GM21515 (cell line): ENCODE results near the gene C16orf74.

Source experiments
- ATAC-seq: cut with Tn5 transposase; IDR thresholded peaks from one replicate; pipeline ENCODE4 v1.9.1; 2021; ENCODE audit not compliant: unreplicated experiment

The C16orf74 gene

GRCh38 chr16:85751698-85752501, 1.0 kb upstream of the C16orf74 start:
- no peak for ATAC-seq

- ATAC-seq: no peak
Measured at GRCh38 chr16:85750146-85750826, 610 bp downstream of the C16orf74 start.

DNA sequence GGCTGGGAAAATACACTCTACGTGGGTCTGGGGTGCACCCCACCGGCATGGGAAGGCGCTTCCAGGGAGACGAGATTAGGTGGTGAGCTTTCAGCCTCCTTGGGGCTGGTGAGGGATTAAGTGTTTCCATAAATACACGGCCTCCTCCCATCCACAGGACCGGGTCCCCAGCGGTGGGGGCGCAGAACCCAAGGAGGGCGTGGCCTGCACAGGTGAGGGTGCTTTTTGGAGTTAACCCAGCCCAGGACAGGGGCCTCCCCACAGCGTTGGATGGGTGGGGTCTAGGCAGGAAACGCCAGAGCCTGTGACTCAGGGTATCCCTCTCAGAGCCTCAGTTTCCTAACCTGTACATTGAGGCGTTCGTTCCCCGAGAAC, 1.1 kb downstream of the C16orf74 start:
- no peak for ATAC-seq

DNA sequence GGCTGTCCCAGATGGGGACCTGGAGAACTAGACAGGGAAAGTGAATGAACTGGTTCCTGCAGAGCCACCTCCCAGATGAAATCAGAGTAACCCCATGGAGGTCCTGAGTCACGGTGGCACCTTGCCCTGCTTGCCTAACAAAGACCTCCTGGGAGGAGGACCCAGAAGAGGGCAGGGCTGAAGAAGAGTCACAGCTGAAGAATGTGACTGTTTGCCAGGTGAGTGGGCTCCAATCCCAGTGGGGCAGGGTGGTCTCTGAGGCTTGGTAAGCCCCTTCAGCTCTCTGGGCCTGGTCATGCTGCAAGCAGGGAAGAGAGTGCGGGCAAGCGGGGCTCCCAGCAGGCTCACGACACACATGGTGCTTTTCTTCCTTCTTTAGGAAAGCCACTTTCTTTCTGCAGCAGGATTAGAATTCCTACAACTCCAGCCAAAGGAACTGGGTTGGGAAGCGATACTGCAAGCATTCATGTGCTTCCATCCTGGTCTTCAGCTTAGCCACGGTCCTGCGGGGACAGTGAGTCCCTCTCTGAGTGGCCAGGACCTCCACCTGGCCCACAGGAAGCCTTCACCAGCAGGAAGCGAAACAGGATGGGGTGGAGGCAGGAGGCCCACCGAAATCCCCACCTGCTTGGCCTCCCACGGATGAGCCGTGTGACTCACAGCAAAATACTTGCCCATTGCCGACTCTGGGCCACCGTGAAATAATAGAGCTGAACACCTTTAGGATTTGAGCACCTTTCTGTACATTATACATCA, 4.3 kb downstream of the C16orf74 start:
- no peak for ATAC-seq

- ATAC-seq: no peak
Measured at GRCh38 chr16:85738923-85739715, 11.8 kb downstream of the C16orf74 start.

DNA sequence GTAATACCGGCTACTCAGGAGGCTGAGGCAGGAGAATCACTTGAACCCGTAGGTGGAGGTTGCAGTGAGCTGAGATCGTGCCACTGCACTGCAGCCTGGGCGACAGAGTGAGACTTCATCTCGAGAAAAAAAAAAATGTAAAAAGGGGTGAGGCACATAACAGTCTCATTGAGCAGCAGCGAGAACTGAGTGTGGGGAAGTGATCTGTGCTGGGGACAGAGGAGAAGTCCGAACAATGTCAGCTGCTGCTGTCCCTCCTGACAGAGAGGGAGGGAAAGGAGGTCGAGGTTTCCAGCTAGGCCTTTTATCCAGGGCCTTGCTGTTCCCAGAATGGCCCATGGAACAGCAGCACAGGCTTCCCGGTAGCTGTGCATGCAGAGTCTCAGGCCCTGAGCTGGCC, 14.0 kb downstream of the C16orf74 start:
- ATAC-seq: no peak

- ATAC-seq: no peak
Measured at GRCh38 chr16:85735946-85736345, 14.9 kb downstream of the C16orf74 start.

DNA sequence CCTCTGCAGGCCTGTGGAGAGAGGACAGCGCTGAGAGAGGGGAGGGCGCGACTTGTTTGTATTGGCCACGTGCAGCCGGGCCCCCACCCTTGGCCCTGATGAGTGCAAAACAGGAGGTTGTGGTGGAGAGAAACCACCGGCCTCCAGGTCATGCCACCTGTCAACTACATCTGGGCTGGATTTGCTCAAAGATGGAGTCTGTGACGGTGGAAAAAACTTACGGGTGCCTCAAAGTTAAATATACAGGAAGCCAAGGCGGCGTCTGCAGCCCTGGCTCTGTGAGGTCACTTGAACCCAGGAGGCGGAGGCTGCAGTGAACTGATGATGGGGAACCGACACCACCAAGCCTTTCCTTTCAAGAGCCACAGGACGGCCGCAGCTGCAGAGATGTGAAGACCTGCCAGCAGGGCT, 15.7 kb downstream of the C16orf74 start:
- ATAC-seq: peak; percentile 75

DNA sequence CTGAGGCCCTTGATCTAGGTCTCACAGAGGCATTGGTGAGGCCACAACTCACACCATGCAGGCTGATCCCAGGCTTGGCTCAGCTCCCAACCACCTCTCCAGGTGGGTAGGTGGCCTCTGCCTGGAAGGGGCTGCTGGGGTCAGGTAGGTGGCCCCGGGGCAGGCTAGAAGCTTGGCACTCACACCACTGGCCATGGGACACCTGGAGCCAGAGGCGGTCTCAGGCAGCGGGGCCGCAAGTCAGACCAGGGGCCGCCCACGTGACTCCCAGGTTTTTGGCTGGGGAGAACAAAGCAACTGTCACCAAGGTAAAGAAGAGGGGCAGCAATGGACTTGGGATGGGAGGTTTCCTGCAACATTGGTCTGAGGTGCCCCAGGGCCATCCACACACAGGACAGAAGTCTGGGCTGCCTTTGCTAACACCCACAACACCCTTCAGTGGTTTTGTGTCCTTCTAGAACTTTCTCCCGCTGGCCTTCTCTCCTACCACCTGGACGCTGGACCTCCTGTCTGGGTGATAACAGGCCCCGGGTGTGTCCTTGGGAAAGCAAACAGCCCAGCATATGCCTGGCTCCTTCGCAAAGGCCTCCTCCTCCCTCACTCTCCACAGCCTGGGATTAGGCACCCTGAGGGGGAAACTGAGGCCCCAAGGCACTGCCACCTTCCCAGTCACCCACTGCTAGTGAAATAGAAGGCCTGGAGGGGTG, 16.4 kb downstream of the C16orf74 start:
- ATAC-seq: no peak

- no peak for ATAC-seq
Measured at GRCh38 chr16:85733839-85734170, 17.1 kb downstream of the C16orf74 start.

- no peak for ATAC-seq
Measured at GRCh38 chr16:85733155-85733838, 17.6 kb downstream of the C16orf74 start.

DNA sequence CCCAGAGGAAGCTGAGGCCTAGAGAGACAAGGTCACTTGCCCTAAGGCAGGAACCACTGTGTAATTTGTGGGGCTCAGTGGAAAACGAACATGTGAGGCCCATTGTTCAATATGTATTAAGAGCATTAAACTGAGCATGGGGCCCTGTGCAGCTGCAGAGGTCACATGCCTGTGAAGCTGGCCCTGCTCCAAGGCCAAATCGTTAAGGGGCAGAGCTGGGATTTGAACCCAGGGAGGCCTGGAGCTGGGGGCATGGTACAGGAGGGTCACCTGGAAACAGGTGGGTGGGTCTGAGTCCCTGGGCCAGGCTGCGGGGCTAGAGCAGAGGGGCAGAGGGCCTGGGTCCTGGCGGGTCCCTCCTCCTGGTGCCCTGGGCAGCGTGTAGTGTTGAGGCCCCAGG, 19.7 kb downstream of the C16orf74 start:
- no peak for ATAC-seq

- no peak for ATAC-seq
Measured at GRCh38 chr16:85730186-85730465, 20.8 kb downstream of the C16orf74 start.

GRCh38 chr16:85729452-85730185, 21.3 kb downstream of the C16orf74 start:
- ATAC-seq: no peak

- no peak for ATAC-seq
Measured at GRCh38 chr16:85728879-85729278, 22.0 kb downstream of the C16orf74 start.

- ATAC-seq: no peak
Measured at GRCh38 chr16:85724936-85725335, 26.0 kb downstream of the C16orf74 start.

- ATAC-seq: no peak
Measured at GRCh38 chr16:85724126-85724879, 26.6 kb downstream of the C16orf74 start.

GRCh38 chr16:85722128-85722893, 28.6 kb downstream of the C16orf74 start:
- no peak for ATAC-seq
